ENCODE data around the gene TUBA4A.

Gene TUBA4A

DNA sequence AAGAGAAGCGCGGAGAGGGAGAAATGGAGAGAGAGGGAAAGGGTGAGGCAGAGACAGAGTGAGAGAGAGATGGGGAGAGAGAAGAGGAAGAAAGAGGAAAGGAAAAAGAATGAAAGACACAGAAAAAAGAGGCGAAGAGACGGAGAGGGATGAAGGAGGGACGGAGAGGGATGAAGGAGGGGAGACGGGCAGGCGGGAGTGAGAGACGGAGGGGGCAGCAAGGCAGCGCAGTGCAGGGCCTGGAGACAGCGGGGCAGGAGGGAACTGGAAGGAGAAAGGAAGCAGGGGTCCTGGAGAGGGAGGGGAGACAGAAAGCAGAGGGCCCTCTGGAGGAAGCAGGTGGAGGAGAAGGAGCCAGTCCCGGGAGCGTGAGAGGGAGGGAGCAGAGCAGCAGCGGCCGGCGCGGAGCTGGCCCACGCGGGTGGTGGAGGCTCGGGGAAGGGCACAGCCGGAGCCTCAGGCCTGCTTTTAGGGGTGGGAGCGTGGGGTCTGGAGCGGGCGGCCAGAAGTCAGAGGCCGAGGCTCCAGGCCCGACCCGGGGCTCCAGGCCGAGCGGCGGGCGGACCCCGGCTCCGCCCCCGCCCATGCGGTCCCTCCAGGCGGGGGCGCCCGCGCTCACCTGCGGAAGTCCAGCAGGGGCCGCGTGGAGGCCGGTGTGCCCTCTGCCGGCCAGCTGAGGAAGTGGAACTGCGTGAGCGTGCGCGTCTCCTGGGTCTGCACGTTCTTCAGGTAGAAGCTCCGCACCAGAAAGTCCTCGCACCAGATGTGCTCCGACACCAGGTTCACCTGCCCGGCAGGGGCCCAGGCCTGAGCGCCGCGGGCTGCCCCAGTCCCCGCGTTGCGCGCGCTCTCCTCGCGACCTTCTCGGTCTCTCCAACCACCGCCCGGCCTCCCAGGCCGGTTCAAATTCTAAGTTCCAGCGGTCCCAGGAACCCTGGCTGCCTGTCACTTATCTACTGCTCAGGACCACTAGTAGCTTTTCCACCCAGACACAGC, 40.9 kb upstream of the TUBA4A start (continued):
- TF ChIP-seq, protein P1, sequence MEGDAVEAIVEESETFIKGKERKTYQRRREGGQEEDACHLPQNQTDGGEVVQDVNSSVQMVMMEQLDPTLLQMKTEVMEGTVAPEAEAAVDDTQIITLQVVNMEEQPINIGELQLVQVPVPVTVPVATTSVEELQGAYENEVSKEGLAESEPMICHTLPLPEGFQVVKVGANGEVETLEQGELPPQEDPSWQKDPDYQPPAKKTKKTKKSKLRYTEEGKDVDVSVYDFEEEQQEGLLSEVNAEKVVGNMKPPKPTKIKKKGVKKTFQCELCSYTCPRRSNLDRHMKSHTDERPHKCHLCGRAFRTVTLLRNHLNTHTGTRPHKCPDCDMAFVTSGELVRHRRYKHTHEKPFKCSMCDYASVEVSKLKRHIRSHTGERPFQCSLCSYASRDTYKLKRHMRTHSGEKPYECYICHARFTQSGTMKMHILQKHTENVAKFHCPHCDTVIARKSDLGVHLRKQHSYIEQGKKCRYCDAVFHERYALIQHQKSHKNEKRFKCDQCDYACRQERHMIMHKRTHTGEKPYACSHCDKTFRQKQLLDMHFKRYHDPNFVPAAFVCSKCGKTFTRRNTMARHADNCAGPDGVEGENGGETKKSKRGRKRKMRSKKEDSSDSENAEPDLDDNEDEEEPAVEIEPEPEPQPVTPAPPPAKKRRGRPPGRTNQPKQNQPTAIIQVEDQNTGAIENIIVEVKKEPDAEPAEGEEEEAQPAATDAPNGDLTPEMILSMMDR (tag by site-specific recombination; IDR thresholded peaks at IDR 0.05) = peak; percentile 88
- TF ChIP-seq MYNN (tag by site-specific recombination; IDR thresholded peaks at IDR 0.05; ENCODE audit: borderline replicate concordance) = no peak
- TF ChIP-seq ZNF23 (tag by site-specific recombination; IDR thresholded peaks at IDR 0.05; ENCODE audit: borderline replicate concordance) = no peak
- TF ChIP-seq PRDM1 (tag by site-specific recombination; IDR thresholded peaks at IDR 0.05) = peak; percentile 97
- peak; percentile 76; the same call in 1 of the 2 replicates for TF ChIP-seq ZNF600 (tag by site-specific recombination; IDR thresholded peaks at IDR 0.05)
- no peak for TF ChIP-seq ZNF701 (tag by site-specific recombination; IDR thresholded peaks at IDR 0.05)
- TF ChIP-seq, protein P2, sequence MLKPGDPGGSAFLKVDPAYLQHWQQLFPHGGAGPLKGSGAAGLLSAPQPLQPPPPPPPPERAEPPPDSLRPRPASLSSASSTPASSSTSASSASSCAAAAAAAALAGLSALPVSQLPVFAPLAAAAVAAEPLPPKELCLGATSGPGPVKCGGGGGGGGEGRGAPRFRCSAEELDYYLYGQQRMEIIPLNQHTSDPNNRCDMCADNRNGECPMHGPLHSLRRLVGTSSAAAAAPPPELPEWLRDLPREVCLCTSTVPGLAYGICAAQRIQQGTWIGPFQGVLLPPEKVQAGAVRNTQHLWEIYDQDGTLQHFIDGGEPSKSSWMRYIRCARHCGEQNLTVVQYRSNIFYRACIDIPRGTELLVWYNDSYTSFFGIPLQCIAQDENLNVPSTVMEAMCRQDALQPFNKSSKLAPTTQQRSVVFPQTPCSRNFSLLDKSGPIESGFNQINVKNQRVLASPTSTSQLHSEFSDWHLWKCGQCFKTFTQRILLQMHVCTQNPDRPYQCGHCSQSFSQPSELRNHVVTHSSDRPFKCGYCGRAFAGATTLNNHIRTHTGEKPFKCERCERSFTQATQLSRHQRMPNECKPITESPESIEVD (tag by site-specific recombination; IDR thresholded peaks at IDR 0.05) = no peak
- TF ChIP-seq ZEB2 (tag by site-specific recombination; IDR thresholded peaks at IDR 0.05) = 0 out of 2 replicates have a peak, but pooled peaks have one; percentile 37
- peak; percentile 62; the same call in 1 of the 2 replicates for TF ChIP-seq GLIS2 (tag by site-specific recombination; IDR thresholded peaks at IDR 0.05)
- TF ChIP-seq, protein P3, sequence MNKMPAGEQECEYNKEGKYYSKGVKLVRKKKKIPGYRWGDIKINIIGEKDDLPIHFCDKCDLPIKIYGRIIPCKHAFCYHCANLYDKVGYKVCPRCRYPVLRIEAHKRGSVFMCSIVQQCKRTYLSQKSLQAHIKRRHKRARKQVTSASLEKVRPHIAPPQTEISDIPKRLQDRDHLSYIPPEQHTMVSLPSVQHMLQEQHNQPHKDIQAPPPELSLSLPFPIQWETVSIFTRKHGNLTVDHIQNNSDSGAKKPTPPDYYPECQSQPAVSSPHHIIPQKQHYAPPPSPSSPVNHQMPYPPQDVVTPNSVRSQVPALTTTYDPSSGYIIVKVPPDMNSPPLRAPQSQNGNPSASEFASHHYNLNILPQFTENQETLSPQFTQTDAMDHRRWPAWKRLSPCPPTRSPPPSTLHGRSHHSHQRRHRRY (tag by site-specific recombination; IDR thresholded peaks at IDR 0.05) = no peak
- no peak for TF ChIP-seq RBAK (tag by site-specific recombination; IDR thresholded peaks at IDR 0.05)
- no peak for TF ChIP-seq ZBTB8A (tag by site-specific recombination; IDR thresholded peaks at IDR 0.05)
- TF ChIP-seq ZNF335 (tag by site-specific recombination; conservative IDR thresholded peaks at IDR 0.05) = peak; percentile 95
- no peak for TF ChIP-seq ZNF585B (tag by site-specific recombination; IDR thresholded peaks at IDR 0.05)
- TF ChIP-seq ZNF629 (tag by site-specific recombination; IDR thresholded peaks at IDR 0.05) = no peak
- TF ChIP-seq KLF1 (tag by site-specific recombination; IDR thresholded peaks at IDR 0.05) = peak; percentile 29; the same call in 1 of the 2 replicates
- TF ChIP-seq KLF16 (tag by site-specific recombination; IDR thresholded peaks at IDR 0.05) = 0 out of 2 replicates have a peak, but pooled peaks have one; percentile 59
- TF ChIP-seq ZXDB (tag by site-specific recombination; IDR thresholded peaks at IDR 0.05) = 0 out of 2 replicates have a peak, but pooled peaks have one; percentile 38
- TF ChIP-seq ELK4 (IDR thresholded peaks at IDR 0.05; ENCODE audit: borderline replicate concordance, low read depth, low read length) = no peak
- no peak for TF ChIP-seq ZNF292 (tag by site-specific recombination; IDR thresholded peaks at IDR 0.05; ENCODE audit: borderline replicate concordance, low read depth)
- TF ChIP-seq ZNF571 (tag by site-specific recombination; IDR thresholded peaks at IDR 0.05) = no peak
- TF ChIP-seq ZNF18 (tag by site-specific recombination; IDR thresholded peaks at IDR 0.05) = no peak
- 0 out of 2 replicates have a peak, but pooled peaks have one; percentile 38 for TF ChIP-seq ZSCAN5A (tag by site-specific recombination; IDR thresholded peaks at IDR 0.05)
- no peak for TF ChIP-seq SALL2 (tag by site-specific recombination; IDR thresholded peaks at IDR 0.05; ENCODE audit: borderline replicate concordance)
- TF ChIP-seq ZNF24 (tag by site-specific recombination; IDR thresholded peaks at IDR 0.05) = no peak
- TF ChIP-seq ZNF341 (tag by site-specific recombination; IDR thresholded peaks at IDR 0.05; ENCODE audit: low read depth) = peak; percentile 86
- TF ChIP-seq SETDB1 (IDR thresholded peaks at IDR 0.05; ENCODE audit: insufficient read length, low read length) = peak; percentile 77
